GM21447 (cell line): Measurements from ENCODE around the gene TRIM25.

Experiments used
- ATAC-seq: cut with Tn5 transposase; IDR thresholded peaks from one replicate; pipeline ENCODE4 v1.9.1; 2021; ENCODE audit not compliant: unreplicated experiment

Gene TRIM25

DNA sequence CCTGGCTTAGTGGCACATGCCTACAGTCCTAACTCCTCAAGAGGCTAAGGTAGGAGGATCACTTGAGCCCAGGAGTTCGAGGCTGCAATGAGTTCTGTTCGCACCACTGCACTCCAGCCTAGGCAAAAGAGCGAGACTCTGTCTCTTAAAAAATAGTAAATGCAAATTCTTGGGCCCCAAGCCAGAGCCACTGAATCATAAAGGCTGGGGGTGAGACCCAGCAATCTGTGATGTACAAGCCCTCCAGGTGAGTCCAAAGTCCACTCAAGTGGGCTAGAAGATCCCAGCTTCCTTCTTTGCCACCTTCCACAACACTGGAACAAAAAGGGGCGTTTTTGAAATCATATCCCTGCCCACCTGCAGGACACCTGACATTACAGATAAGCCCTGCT, 16.9 kb downstream of the TRIM25 start:
- ATAC-seq: no peak

DNA sequence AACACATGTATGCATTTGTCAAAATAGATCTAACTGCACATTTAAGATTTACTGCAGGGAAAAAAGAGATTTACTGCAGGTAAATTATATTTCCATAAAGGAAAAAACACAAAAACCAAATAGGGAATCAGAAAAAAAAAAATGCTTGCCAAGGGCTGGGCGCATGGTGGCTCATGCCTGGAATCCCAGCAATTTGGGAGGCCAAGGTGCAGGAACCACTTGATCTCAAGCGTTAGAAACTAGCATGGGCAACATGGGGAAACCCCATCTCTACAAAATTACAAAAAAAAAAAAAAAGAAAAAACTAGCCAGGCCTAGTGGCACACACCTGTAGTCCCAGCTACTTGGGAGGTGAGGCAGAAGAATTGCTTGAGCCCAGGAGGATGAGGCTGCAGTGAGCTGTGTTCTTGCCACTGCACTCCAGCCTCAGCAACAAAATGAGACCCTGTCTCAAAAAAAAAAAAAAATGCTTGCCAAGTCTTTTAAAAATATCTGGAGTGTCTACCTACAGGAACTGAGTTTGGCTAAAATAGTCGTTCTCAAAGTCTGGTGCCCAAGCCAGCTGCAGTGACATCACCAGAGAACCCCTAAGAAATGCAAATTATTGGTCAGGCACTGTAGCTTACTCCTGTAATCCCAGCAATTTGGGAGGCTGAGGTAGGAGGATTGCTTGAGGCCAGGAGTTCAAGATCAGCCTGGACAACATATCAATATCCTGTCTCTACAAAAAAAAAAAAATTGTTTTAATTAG, 17.5 kb downstream of the TRIM25 start:
- ATAC-seq: no peak

DNA sequence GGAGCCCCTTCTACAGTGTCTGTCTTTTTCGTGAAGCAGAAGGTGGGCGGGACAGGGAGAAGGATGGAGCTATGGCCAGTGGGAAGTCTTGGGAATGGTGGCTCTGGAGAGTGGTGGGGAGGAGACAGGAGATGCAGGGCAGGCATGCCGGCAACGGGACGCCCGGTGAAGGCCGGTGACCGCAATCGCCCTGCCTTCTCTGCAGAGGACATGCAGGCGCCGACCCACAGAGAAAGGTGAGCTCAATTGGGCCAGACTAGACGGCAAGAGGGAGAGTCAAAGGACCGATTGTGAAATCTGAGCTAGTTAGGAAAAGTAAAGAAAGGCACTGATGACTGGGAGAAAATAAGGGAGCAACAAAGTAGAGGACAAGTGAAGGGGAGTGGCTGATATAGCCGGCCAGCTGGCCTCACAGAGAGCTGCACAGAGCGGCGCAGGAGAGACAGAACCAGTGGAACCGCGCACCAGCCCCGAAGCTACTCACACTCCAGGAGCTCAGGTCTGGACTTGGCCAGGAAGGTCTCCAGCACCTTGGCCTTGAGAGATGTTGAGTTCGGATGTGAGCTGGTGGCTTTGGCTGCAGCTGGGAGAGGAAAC, 18.9 kb downstream of the TRIM25 start:
- no peak for ATAC-seq

DNA sequence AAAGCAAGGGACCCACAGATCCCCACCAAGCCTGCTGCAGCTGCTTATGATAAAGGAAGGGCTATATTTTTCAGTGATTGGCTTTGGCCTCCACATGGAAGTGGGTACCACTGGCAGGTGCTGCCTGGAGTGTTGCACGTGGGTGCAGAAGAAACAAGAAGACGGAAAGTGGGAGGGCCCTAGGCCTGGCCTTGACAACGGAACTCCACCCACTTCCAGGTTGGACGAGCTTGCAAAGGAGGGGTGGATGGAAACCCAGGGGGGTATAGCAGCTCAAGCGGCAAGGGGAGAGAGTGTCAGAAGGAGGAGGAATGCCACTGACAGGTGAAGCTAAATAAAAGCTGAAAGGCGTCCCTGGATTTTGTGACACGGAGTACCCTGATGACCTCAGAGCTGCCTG, 20.3 kb downstream of the TRIM25 start:
- ATAC-seq: no peak

DNA sequence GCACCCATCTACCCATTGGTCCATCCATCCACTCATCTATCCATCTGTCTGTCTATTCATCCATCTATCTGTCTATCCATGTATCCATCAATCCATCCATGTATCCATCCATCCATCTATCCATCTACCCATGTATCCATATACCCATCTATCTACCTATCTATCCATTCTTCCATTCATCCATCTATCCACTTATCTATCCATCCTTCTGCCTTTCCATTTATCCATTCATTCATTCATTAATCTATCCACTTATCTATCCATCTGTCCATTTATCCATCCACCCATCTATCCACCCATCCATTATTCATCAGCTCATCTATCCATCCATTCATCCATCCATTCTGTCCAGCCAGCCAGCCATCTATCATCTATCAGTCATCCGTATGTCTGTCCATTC, 21.5 kb downstream of the TRIM25 start:
- ATAC-seq: no peak

DNA sequence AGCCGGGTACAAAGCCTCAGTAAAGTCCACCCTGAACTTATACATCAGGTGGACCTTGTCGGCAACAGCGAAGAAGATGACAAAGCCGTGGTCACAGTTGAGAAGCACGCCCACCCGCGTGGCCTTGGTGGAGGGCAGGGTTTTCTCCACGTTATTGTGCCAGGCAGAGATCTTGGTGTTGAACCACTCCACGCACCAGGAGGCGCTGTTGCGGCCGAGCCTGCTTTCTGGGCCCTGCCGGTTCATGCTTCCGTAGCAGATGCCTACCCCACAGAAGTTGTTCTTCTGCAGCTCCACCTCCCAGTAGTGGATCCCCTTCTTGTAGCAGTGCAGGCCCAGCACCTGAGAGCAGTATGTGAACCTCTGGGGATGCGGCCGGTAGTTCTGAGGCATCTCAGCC, 22.1 kb downstream of the TRIM25 start:
- no peak for ATAC-seq

DNA sequence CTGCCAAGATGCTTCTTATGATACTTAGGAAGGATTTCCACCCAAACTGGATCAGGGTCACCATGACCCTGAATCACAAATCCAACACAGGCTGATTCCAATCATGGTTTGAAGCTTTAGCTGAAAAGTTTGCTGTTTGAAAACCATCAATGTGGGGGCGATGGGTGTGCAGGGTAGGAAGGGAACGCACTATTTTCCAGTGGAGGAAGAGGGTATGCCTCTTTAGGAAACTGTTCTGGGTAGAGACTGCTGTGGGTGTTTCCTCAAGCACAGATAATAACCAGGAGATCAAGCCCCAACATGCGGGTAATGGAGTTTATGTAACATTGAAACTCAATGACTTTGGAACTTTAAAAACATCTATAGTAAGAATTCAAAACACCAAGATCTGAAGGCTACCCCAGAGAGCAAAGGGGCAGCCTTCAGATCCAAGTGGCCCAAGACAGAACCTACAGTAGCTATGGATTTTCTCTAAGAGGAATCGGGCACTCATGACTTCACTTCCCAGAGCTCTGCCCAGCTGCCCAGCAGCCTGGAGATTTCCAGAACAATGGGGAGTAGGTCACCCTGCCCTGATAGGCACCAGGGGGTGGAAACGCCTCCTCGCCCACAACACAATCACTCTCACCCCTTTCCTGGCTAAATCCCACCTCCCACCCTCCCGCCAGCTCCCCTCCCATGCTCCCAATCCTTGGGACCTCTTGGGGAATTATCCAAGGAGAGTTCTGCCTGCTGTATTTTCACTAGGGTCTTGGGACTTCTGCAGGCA, 22.8 kb downstream of the TRIM25 start:
- no peak for ATAC-seq

DNA sequence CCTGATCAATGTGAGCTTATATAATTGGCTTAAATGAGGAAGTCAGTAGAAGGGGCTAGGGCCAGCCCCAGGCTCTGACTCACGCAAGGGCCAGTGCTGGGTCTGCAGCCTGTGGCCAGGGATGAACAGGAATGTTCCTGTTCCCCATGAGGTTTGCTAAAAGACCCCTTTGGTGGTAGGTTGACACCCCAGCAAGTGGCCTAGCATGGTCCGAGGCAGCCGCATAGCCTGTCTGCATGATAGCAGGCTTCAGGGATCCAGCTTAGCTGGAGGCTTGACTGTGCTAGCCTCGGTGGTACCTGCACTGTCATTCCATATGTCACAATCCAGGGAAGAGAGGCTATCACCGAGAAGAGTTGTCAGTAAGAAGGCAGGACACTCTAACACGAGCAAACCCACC, 23.5 kb downstream of the TRIM25 start:
- no peak for ATAC-seq

DNA sequence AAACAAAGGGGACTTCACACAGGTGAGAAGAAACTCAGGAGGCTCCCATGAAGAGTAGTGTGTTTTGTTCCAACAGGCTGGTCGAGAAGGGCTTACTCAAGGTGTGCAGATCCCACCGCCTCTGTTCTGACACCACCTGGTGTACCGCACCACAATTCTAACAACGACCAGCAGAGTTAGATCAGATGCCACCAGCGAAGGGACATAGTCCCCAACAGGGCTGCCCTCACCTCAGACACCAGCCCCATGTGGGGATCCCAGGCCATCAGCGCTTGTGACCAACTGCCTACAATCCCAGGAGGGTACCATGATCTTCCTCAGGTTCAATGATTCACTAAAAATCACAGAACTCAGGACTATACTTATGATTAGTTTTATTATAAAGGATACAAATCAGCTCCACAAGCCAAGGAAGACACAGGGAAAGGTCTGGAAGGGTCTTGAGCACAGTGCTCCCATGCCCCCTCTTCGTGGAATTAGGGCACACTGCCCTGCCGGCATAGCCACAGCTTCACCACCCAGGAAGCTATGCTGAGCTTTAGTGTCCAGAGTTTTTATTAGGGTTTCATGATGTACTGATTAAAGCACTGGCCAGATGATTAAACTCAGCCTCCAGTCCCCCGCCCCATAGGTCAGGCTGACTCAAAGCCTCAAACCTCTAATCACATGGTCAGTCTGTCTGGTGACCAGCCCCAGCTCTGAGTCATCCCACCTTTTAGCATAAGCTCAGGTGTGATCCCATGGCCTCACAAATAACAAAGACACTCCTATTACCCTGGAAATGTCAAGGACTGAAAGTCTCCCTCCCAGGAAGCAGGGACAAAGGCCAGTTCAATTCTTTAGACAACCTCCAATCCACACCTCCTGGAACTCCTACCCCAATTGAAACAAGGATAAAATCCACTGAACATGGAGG, 26.0 kb downstream of the TRIM25 start:
- ATAC-seq: no peak

DNA sequence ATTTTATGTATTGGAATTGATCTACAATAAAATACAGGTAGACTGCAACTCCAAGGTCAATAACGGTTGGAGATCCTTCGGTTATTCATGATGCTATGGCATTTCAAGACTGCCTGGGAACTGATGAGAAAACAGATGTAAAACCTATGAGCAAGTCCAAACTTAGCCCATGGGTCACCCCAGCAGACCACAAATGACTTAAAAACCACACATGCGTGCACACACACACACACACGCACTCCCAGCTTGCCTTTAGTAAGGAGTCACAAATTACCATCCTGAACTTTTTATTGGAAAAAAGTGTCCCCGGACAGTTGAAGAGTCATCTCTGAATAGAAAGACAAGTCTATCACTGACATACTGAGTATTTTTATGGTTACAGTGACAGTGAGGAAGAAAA, 26.7 kb downstream of the TRIM25 start:
- ATAC-seq: no peak

DNA sequence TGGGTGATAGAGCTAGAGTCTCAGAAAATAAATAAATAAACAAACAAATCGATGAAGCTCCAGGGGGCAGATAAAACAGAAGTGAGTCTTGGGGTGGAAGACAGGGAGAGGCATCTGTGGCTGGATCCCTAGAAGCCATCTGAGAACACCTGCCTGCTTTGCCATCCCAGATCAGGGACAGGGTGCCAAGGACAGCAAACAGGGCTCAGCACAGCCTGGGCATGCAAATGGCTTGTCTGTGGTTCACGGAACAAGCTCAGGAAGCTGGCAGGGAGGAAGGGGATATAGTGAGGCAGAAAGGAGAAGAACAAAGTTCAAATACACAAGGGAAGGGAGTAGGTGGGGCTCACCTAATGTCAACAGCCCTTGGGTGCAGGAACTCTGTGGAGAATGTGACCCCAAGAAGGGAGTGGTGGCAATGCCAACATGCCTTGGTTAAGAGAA, 27.5 kb downstream of the TRIM25 start:
- no peak for ATAC-seq

DNA sequence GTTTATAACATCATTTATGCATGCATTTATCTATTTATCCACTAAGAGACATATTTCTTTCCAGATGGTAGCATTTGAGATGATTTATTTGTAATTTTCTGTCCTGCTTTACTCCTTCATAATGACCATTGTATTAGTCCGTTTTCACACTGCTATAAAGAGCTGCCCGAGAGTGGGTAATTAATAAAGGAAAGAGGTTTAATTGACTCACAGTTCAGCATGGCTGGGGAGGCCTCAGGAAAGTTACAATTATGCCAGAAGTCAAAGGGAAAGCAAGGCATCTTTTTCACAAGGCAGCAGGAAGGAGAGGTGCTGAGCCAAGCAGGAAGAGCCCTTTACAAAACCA, 28.6 kb downstream of the TRIM25 start:
- no peak for ATAC-seq

DNA sequence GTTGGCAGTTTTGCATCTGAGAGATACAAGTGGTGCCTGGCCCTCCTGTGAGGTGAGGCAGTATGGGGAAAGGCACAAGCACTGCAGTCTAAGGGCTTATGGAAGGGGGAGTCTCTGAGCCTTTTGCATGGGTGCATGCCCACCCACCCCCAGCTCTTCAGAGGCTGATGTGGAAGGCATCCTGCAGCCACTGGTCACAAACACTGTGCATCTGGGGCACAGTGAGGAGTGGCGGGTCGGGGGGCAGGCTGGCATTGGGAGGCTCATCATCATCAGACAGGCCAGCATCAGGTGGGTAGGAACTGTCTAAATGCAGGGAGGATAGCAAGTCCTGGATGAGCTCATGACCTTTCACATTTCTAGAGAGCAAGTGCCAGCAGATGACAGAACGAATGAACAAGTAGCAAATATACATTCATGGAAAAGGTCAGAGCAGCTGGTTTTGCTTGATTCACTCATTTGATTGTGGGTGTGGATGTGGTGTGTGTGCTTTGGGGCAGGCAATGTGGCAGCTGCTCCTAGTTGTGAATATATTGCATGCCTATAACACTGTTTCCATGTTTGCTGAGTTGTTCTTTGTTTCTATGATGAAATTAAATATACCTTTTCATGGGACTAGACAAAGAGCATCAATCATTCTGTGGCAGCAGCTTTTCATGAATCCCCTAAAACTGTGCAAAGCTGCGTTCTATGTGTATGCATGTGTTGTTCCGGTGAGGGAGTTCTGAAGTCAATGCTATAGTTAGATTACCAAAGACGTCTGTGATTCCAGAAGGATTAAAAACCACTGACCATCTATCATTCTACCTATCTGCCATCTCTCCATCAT, 29.2 kb downstream of the TRIM25 start:
- ATAC-seq: no peak

DNA sequence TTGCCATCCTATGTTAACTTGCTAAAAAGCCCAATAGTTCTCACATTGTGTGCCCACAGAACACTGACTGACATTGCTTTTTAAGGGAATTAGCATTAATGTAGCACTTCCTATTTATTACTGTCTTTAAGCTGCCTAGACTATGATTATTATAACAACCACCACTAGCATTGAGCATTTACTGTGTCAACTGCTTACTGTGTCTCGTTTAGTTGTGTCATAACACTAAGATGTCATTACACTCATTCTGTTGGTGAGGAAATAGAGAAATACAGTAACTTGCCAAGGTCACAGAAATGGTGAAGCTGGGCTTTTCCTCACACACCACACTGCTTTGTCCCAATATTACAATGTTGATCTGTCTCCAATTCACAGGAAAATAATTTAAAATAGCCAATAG, 30.2 kb downstream of the TRIM25 start:
- no peak for ATAC-seq

DNA sequence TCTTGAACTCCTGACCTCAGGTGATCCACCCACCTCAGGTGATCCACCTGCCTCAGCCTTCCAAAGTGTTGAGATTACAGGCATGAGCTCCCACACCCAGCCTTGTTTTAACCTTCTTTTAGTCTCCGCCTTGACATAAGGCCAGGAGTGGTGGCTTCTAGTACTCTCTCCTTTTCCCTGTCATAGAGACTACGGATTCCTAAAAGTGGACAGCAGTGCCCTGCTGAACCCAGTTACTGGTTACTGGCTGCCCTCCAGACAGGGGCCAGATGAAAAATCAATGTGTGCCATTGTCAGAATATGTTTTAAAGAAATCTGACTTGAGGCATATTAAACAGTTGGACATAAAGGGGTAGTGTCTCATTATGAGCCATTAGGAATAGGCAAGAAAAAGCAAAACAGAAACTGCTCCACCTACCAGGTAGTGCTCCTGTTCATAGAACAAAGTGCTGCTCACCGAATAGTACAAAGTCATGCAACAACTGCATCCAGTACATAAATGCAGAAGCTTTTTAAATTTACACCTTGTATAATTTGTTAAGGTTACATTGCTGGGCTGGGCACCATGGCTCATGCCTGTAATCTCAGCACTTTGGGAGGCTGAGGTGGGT, 32.1 kb downstream of the TRIM25 start:
- ATAC-seq: no peak

DNA sequence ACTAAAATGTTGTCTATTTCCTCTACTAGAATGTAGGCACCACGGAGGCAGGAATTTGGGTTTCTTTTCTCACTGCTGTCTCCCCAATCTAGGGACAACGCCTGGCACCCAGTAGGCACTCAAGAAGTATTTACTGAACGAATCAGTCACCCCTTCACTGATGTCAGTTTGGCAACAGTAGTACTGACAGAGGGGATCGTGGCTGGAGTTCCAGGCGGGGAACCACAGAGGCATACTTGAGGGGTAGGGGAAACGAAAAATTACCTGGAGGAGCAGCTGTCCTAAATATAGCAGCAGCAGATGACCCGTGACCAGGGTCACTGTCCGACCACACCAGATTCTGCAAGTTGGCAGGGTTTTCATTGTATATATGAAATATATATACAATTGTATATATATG, 33.3 kb downstream of the TRIM25 start:
- ATAC-seq: no peak

DNA sequence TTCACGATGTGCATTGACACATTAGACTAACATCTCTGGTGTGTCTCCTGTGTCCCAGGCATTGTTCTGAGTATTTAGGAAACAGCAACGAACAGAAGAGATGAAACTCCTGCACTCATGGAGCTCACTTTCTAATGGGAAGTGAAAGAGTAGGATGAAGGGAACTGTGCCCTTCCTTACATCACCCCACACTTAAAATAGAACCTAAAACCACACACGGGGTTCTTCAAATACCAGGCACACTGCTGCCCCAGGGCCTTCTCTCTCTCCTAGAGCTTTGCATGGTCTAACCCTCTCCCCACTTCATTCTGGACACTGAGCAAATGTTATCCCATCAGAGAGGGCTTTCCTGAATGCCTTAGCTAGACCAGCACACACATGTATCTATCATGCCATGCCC, 33.7 kb downstream of the TRIM25 start:
- no peak for ATAC-seq

DNA sequence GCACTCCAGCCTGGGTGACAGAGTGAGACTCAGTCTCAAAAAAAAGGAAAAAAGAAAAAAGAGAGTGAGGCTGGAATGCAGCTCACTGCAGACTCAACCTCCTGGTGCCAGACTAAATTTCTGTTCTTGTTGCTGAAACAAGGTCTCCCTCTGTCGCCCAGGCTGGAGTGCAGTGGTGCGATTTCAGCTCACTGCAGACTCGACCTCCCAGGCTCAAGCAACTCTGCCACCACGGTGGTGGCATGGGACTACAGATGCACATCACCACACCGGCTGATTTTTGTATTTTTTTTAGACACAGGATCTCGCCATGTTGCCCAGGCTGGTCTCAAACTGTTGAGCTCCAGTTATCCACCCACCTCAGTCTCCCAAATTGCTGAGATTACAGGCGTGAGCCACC, 34.6 kb downstream of the TRIM25 start:
- no peak for ATAC-seq

DNA sequence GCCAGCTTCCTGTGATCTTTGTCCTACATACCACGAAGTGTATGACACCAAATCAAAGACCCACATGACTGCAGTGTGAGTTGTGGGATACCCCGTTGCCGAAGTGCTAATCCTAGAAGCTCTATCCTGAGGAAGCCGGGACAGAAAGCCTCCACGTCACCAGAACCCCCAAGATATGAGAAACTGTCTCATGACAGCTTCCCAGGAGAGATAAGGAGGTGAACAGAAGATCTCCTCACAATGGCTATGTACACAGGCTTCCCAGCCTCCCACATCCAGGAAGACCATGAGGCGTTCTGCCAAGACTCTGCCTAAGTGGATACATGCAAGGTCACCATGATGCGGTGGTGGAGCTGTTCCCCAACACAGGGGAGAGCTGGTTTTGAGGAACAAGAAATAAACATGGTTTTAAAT, 37.1 kb downstream of the TRIM25 start:
- no peak for ATAC-seq

DNA sequence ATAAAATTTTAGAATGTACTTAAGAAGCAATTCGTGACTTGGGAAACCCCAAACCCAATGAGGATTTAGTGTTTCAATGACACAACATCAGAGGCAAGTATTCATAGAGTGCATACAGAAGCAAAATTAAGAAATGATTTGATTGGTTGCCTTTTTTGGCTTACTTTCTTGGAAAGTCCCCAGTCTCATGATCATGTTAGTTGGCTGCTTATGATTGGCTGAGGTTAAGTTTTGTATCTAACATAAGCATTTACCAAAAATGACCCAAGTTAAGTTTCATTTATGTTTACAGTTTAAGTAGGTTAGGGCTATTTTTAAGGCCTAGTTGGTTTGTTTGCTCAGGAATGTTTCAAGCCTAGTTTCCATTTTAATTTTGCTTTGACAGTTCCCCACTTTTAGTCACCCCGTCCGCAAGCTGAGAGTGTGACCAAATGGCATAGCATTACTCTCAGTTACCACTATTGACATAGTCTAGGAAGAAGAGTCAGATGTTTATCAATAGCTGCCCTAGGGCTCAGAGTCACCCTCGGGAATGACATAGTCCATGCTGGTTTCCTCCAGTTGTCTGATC, 43.7 kb downstream of the TRIM25 start:
- no peak for ATAC-seq
